GM19238 (cell line): ENCODE measurements around the gene LDB2.

Experiments used
- DNase-seq: peaks from one replicate; pipeline ENCODE4 v3.0.0; 2011; ENCODE audit warnings: low spot score; ENCODE audit not compliant: insufficient read length

LDB2 gene

GRCh38 chr4:16597845-16598596 lies 300.4 kb downstream of the LDB2 start:
- DNase-seq: no peak

- DNase-seq: no peak
These were observed 301.0 kb downstream of the LDB2 start for GRCh38 chr4:16597443-16597842.

- DNase-seq: no peak
These were observed 302.2 kb downstream of the LDB2 start for GRCh38 chr4:16596267-16596666.

GRCh38 chr4:16594128-16594527 lies 304.3 kb downstream of the LDB2 start:
- DNase-seq: no peak

- DNase-seq: no peak
These were observed 305.1 kb downstream of the LDB2 start for GRCh38 chr4:16593386-16593785.

- DNase-seq: no peak
These were observed 307.1 kb downstream of the LDB2 start for GRCh38 chr4:16591272-16591826.

GRCh38 chr4:16590797-16591196 lies 307.6 kb downstream of the LDB2 start:
- no peak for DNase-seq

GRCh38 chr4:16588651-16589050 lies 309.8 kb downstream of the LDB2 start:
- DNase-seq: no peak

- no peak for DNase-seq
These were observed 310.3 kb downstream of the LDB2 start for GRCh38 chr4:16588149-16588548.

GRCh38 chr4:16585053-16585452 lies 313.4 kb downstream of the LDB2 start:
- no peak for DNase-seq

- DNase-seq: no peak
These were observed 314.7 kb downstream of the LDB2 start for GRCh38 chr4:16583764-16584163.

GRCh38 chr4:16582526-16582925 lies 315.9 kb downstream of the LDB2 start:
- DNase-seq: no peak

GRCh38 chr4:16582036-16582435 lies 316.4 kb downstream of the LDB2 start:
- DNase-seq: no peak

GRCh38 chr4:16581117-16581516 lies 317.3 kb downstream of the LDB2 start:
- DNase-seq: no peak

- no peak for DNase-seq
These were observed 317.9 kb downstream of the LDB2 start for GRCh38 chr4:16580514-16580913.

- DNase-seq: no peak
These were observed 318.6 kb downstream of the LDB2 start for GRCh38 chr4:16579866-16580265.

GRCh38 chr4:16577177-16577576 lies 321.3 kb downstream of the LDB2 start:
- no peak for DNase-seq

GRCh38 chr4:16574981-16575380 lies 323.5 kb downstream of the LDB2 start:
- DNase-seq: no peak

GRCh38 chr4:16573739-16574138 lies 324.7 kb downstream of the LDB2 start:
- no peak for DNase-seq

GRCh38 chr4:16573206-16573605 lies 325.2 kb downstream of the LDB2 start:
- DNase-seq: no peak

- DNase-seq: no peak
These were observed 325.8 kb downstream of the LDB2 start for GRCh38 chr4:16572631-16573030.

- DNase-seq: no peak
These were observed 326.3 kb downstream of the LDB2 start for GRCh38 chr4:16572161-16572560.

GRCh38 chr4:16569790-16570189 lies 328.7 kb downstream of the LDB2 start:
- no peak for DNase-seq
